ENCODE data around the gene ZBED4. TPM values are rescaled to one million over a fixed set of nuclear protein-coding genes. Genes with fewer than 3 reads are reported as not detected.

The ZBED4 gene, protein sequence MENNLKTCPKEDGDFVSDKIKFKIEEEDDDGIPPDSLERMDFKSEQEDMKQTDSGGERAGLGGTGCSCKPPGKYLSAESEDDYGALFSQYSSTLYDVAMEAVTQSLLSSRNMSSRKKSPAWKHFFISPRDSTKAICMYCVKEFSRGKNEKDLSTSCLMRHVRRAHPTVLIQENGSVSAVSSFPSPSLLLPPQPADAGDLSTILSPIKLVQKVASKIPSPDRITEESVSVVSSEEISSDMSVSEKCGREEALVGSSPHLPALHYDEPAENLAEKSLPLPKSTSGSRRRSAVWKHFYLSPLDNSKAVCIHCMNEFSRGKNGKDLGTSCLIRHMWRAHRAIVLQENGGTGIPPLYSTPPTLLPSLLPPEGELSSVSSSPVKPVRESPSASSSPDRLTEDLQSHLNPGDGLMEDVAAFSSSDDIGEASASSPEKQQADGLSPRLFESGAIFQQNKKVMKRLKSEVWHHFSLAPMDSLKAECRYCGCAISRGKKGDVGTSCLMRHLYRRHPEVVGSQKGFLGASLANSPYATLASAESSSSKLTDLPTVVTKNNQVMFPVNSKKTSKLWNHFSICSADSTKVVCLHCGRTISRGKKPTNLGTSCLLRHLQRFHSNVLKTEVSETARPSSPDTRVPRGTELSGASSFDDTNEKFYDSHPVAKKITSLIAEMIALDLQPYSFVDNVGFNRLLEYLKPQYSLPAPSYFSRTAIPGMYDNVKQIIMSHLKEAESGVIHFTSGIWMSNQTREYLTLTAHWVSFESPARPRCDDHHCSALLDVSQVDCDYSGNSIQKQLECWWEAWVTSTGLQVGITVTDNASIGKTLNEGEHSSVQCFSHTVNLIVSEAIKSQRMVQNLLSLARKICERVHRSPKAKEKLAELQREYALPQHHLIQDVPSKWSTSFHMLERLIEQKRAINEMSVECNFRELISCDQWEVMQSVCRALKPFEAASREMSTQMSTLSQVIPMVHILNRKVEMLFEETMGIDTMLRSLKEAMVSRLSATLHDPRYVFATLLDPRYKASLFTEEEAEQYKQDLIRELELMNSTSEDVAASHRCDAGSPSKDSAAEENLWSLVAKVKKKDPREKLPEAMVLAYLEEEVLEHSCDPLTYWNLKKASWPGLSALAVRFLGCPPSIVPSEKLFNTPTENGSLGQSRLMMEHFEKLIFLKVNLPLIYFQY
- polyA plus RNA-seq (2013, experiment 1 of 4) = 36.2 TPM
- polyA plus RNA-seq (2013, experiment 2 of 4) = 37.0 TPM
- polyA plus RNA-seq (2013, experiment 3 of 4) = 27.4 TPM
- polyA plus RNA-seq (2013, experiment 4 of 4) = 28.7 TPM

DNA sequence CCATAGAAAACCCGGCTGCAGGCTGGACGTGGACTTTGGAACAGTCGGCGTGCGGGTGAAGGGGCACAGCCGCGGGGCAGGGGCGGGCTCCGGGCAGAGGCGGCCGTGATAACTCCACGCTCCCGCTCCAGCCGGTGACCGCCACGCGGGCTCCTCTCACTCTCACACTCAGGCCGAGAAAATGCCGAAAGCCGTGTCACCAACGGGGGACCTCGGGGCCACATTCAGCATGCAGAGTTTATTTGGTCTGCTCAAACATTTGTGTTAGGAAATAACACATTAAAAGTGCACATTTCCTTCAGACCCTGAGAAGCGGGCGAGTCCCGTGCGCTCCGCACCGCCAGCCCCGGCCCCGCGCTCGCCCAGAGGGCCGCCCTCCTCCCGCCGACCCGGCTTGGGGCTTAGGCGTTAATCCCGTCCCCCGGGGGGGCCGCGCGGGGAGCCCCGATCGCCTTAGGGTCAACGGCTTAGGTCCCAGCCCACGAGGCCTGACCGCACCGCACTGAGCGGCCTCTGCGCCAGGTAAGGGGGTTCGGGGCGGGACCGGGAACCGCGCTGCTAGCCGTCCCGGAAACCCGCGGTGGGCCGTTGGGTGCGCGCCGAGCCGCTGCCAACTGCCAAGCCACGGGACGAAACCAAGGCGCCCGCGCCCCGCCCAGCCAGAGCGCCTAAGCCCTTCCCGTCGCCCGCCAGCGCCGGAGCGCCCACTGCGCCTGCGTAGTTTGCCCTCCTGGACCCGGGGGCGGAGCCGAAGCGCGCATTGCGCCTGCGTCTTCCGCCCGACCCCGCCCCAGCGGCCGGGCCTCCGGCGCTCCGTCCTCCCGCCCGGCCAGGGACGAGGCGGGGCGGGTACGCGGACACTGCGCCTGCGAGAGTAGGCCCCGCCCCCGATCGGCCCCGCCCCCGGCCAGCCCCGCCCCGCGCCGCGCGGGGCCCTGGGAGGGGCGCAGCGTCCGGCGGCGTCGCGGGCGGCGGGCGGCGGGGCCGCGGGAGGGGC is at the start of gene ZBED4:
Gene ZBED4 (plus strand): TSS at position 947 of the 997 bp plus-strand sequence. CDS start 29,819 bp downstream, outside the sequence.
- Histone ChIP-seq H3K4me1 (ENCODE audit: control insufficient read depth, insufficient read depth, low read length) (peaks cover 19% of the 10 kb centered on the region), H3K4me3 (ENCODE audit: insufficient read depth, low read depth, low read length) (peak within 1 kb of the TSS; percentile 87), H3K27me3 (ENCODE audit: control insufficient read depth, insufficient read depth, low read length, poor library complexity, severe bottlenecking) (peaks cover 50% of the 10 kb centered on the region), H3K27ac (ENCODE audit: insufficient read depth, low read depth, low read length, poor library complexity, severe bottlenecking) (peak within 1 kb of the TSS; percentile 77), H3K36me3 (ENCODE audit: control insufficient read depth, insufficient read depth, low read length) (no peaks in the 10 kb centered on the region), H3K9me3 (ENCODE audit: control insufficient read depth, low read length) (no peaks in the 10 kb centered on the region)
- 1% methylated on average over 127 of the region's 127 CpGs for WGBS, 2 experiments

DNA sequence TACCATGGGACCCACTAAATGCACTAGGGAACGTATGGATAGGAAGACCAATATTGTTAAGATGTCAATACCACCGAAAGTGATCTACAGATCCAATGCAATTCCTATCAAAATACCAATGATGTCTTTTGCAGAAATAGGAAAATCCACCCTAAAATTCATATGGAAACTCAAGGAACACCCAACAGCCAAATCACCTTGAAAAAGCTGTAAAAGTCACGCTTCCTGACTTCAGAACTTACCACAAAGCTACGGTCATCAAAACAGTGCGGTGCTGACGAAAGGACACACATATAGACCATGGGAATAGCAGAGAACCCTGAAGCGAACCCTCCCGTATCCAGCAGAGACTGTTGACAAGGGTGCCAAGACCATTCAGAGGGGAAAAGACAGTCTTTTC is 46.5 kb upstream of the ZBED4 start:
- Histone ChIP-seq H3K4me1 (ENCODE audit: control insufficient read depth, insufficient read depth, low read length) (no peaks in the 10 kb centered on the region), H3K36me3 (ENCODE audit: control insufficient read depth, insufficient read depth, low read length) (no peaks in the 10 kb centered on the region), H3K27me3 (ENCODE audit: control insufficient read depth, insufficient read depth, low read length, poor library complexity, severe bottlenecking) (no peaks in the 10 kb centered on the region), H3K4me3 (ENCODE audit: insufficient read depth, low read depth, low read length) (no peak overlapping the region), H3K27ac (ENCODE audit: insufficient read depth, low read depth, low read length, poor library complexity, severe bottlenecking) (no peak overlapping the region), H3K9me3 (ENCODE audit: control insufficient read depth, low read length) (no peaks in the 10 kb centered on the region)
- WGBS, 2 experiments = 96% methylated on average over 8 of the region's 8 CpGs

DNA sequence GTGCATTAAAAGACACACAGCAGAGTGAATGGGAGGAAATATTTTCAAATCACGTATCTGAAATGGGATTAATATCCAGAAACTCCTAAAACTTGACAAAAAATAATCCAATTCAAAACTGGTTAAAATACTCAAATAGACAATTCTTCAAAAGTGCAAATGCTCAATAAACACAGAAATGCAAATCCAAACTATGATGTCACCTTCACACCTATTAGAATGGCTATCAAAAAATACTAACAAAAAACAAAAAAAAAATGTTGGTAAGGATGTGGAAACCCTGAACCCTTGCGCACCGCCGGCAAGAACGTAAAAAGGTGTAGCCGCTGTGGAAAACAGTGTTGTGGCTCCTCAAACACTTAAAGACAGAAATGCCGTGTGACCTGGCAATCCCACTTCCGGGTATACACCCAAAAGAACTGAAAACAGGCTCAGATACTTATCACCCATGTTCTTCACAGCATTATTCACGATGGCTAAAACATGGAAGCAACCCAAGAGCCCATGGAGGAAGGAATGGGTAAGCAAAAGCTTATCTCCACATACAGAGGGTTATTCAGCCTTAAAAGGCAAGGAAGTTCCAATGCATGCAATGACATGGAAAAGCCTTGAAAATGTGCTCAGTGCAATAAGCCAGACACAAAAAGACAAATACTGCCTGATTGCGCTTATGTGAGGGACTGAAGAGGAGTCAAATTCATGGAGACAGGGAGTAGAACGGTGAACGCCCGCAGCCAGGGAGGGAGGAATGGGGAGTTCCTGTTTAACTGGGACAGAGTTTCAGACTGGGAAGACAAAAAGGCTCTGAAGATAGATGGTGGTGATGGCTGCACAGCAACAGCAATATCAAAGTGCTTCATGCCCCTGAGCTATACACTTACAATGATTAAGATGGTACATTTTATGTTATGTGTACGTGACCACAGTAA is 45.6 kb upstream of the ZBED4 start:
- no peaks in the 10 kb centered on the region for H3K36me3 ChIP-seq (ENCODE audit: control insufficient read depth, insufficient read depth, low read length)

DNA sequence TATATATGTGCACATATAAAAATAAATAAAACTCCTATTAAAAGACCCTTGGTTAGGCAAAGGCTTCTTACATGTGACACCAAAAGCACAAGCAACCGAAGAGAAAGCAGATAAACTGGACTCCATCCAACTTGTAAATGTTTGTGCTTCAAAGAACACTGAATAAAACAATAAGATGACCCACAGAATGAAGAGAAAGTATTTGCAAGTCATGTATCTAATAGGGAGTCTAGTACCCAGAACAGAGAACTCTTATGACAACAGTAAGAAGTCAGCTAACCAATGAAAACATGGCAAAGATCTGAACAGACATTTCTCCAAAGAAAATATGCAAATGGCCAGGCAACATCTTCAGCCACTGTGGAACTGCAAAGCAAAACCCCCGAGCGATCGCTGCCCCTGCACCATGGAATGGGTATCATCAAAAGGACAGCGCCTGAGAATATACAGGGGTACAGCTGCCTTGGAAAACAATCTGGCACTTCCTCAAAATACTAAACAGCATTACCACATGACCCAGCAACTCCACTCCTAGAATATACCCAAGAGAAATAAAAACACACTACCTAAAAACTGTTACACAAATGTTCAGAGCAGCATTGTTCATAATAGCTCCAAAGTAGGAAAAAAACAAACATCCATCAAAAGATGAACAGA is 43.2 kb upstream of the ZBED4 start:
- Histone ChIP-seq H3K4me1 (ENCODE audit: control insufficient read depth, insufficient read depth, low read length) (no peaks in the 10 kb centered on the region), H3K27ac (ENCODE audit: insufficient read depth, low read depth, low read length, poor library complexity, severe bottlenecking) (no peak overlapping the region), H3K36me3 (ENCODE audit: control insufficient read depth, insufficient read depth, low read length) (no peaks in the 10 kb centered on the region), H3K27me3 (ENCODE audit: control insufficient read depth, insufficient read depth, low read length, poor library complexity, severe bottlenecking) (no peaks in the 10 kb centered on the region), H3K4me3 (ENCODE audit: insufficient read depth, low read depth, low read length) (no peak overlapping the region), H3K9me3 (ENCODE audit: control insufficient read depth, low read length) (no peaks in the 10 kb centered on the region)
- WGBS, 2 experiments = 93 to 94% methylated on average over 5 of the region's 5 CpGs

More for the DNA sequence above, 45.6 kb upstream of the ZBED4 start:
- no peaks in the 10 kb centered on the region for H3K4me1 ChIP-seq (ENCODE audit: control insufficient read depth, insufficient read depth, low read length)
- H3K27me3 ChIP-seq (ENCODE audit: control insufficient read depth, insufficient read depth, low read length, poor library complexity, severe bottlenecking) = no peaks in the 10 kb centered on the region
- H3K9me3 ChIP-seq (ENCODE audit: control insufficient read depth, low read length) = no peaks in the 10 kb centered on the region
- WGBS, 2 experiments = 95 to 96% methylated on average over 14 of the region's 14 CpGs
- no peak overlapping the region for H3K4me3 ChIP-seq (ENCODE audit: insufficient read depth, low read depth, low read length)
- H3K27ac ChIP-seq (ENCODE audit: insufficient read depth, low read depth, low read length, poor library complexity, severe bottlenecking) = no peak overlapping the region

DNA sequence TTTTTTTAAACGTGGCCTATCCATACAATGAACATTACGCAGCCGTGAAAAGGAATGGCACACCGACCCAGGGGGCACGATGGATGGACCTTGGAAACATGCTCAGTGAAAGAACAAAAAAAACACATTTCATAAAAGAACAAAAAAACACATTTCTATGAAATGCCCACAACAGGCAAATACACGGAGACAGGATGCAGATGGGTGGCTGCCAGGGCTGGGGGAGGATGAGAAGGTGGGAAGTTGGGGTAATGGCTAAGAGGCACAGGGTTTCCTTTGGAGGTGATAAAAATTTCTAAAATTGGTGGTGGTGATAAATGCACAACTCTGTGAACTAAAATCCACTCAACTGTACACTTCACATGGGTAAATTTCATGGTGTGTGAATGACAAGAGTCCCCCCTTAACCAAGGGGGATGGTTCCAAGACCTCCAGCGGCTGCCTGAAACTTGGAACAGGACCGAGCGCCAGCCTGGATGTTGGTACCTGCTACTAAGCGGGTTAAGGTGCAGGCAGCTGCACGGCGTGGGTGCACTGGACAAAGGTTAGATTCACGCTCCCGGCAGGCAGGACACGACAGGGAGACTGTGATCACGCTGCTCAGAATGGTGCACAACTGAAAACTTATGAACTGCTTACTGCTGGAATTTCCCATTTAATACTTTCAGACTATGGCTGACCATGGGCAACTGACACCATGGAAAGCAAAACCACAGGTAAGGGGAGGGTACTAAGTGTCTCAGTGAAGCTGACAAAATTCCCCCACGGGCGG is 42.4 kb upstream of the ZBED4 start:
- Histone ChIP-seq H3K4me3 (ENCODE audit: insufficient read depth, low read depth, low read length) (no peak overlapping the region), H3K9me3 (ENCODE audit: control insufficient read depth, low read length) (no peaks in the 10 kb centered on the region), H3K27ac (ENCODE audit: insufficient read depth, low read depth, low read length, poor library complexity, severe bottlenecking) (no peak overlapping the region), H3K36me3 (ENCODE audit: control insufficient read depth, insufficient read depth, low read length) (peaks cover 3% of the 10 kb centered on the region), H3K27me3 (ENCODE audit: control insufficient read depth, insufficient read depth, low read length, poor library complexity, severe bottlenecking) (no peaks in the 10 kb centered on the region), H3K4me1 (ENCODE audit: control insufficient read depth, insufficient read depth, low read length) (no peaks in the 10 kb centered on the region)
- 92 to 93% methylated on average over 18 of the region's 18 CpGs for WGBS, 2 experiments

DNA sequence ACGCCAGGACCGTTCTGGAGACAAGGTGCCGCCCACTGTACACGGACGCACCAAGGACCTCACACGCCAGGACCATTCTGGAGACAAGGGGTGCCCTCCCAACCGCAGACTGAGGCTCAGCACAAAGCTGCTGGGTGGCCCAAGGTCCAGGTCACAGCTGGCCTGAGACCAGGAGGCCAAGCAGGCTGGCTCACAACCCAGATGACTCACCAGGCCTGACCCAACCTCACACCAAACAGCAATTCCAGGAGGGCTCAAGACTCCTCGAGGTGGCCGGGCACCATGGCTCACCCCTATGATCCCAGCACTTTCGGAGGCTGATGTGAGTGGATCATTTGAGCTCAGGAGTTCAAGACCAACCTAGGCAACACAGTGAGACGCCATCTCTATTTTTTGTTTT is 40.8 kb upstream of the ZBED4 start:
- Histone ChIP-seq H3K4me1 (ENCODE audit: control insufficient read depth, insufficient read depth, low read length) (no peaks in the 10 kb centered on the region), H3K27ac (ENCODE audit: insufficient read depth, low read depth, low read length, poor library complexity, severe bottlenecking) (no peak overlapping the region), H3K4me3 (ENCODE audit: insufficient read depth, low read depth, low read length) (no peak overlapping the region), H3K27me3 (ENCODE audit: control insufficient read depth, insufficient read depth, low read length, poor library complexity, severe bottlenecking) (no peaks in the 10 kb centered on the region), H3K36me3 (ENCODE audit: control insufficient read depth, insufficient read depth, low read length) (peaks cover 14% of the 10 kb centered on the region), H3K9me3 (ENCODE audit: control insufficient read depth, low read length) (no peaks in the 10 kb centered on the region)
- WGBS, 2 experiments = 95 to 96% methylated on average over 11 of the region's 11 CpGs

DNA sequence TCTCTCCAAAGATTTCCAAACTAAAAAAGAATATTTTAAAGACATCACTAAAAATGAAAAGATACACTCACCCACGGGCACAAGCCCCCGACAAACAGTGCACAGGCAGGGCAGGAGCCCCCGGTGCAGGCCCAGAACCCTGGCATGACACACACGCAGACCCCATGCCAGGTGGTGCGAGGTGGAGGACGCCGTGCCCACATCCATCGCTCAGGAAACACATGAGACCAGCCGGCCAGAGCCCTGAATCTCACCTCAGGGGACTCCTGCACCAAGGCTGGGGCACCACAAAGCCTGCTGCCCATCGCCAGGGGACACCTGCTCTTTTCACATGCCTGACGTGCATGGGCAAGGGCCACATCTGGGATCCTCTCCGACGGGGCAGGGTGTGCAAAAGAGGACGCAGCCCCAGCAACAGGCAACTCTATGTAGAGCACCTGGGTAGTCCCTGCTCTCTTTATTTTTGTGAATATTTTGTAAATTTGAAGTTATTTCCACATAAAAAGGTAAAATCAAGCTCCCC is 39.4 kb upstream of the ZBED4 start:
- 96% methylated on average over 14 of the region's 14 CpGs for WGBS, 2 experiments
- Histone ChIP-seq H3K9me3 (ENCODE audit: control insufficient read depth, low read length) (no peaks in the 10 kb centered on the region), H3K27me3 (ENCODE audit: control insufficient read depth, insufficient read depth, low read length, poor library complexity, severe bottlenecking) (no peaks in the 10 kb centered on the region), H3K36me3 (ENCODE audit: control insufficient read depth, insufficient read depth, low read length) (peaks cover 20% of the 10 kb centered on the region), H3K27ac (ENCODE audit: insufficient read depth, low read depth, low read length, poor library complexity, severe bottlenecking) (no peak overlapping the region), H3K4me3 (ENCODE audit: insufficient read depth, low read depth, low read length) (no peak overlapping the region), H3K4me1 (ENCODE audit: control insufficient read depth, insufficient read depth, low read length) (no peaks in the 10 kb centered on the region)

DNA sequence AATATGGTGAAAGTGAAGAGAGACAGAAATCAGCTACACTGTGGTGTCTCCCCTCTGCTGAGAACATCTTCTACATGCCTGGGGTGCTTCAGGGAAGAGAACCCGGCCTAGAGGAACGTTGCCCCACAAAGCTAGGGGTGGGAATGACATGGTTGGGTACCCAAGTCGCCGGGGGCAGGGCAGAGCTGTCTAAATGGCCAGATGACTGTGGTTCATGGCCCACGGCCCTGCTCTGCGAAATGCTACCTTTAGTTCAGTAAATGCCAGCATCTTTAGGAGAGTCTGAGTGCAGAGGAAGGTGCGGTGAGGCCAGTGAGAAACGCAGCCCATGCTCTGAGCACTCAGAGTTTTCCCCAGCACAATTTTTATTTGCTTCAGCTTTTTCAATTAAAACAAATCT is 38.8 kb upstream of the ZBED4 start:
- H3K27ac ChIP-seq (ENCODE audit: insufficient read depth, low read depth, low read length, poor library complexity, severe bottlenecking) = no peak overlapping the region
- 89 to 93% methylated on average over 8 of the region's 8 CpGs for WGBS, 2 experiments
- H3K4me1 ChIP-seq (ENCODE audit: control insufficient read depth, insufficient read depth, low read length) = no peaks in the 10 kb centered on the region
- no peak overlapping the region for H3K4me3 ChIP-seq (ENCODE audit: insufficient read depth, low read depth, low read length)
- peaks cover 22% of the 10 kb centered on the region for H3K36me3 ChIP-seq (ENCODE audit: control insufficient read depth, insufficient read depth, low read length)
- H3K27me3 ChIP-seq (ENCODE audit: control insufficient read depth, insufficient read depth, low read length, poor library complexity, severe bottlenecking) = no peaks in the 10 kb centered on the region
- H3K9me3 ChIP-seq (ENCODE audit: control insufficient read depth, low read length) = no peaks in the 10 kb centered on the region

Measured in ectodermal cell (in vitro differentiated cells).